ENCODE results near the gene CNTN1.
"Not testable (repeated sequence)": the region's sequence is repeated elsewhere in the genome, so short reads cannot be mapped to it uniquely, and the experiment has no call there.

The CNTN1 gene

DNA sequence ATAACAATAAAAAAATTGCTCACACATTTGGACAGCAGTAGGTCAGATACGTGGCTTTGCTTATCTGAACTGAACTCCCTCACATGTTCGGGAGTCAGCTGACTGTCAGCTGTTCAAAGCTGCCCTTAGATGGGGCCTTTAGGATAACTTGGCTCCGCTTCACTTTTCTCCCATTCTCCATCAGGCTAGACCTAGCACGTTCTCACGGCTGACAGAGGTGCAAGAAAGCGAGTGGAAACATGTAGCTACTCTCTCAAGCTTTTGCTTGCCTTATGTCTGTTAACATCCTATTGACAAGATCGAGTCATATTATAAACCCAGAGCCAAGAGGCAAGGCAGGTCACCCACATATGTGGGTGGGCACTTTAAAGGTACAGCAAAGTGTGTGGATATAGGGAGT is 383.9 kb downstream of the CNTN1 start:
- no peaks in the 10 kb centered on the region for H3K27me3 ChIP-seq (ENCODE audit: control insufficient read depth, insufficient read depth, low read length)
- no CpG with 5 or more reads among the region's 7 CpGs for WGBS (ENCODE audit: insufficient coverage, insufficient read length)
- no peaks in the 10 kb centered on the region for H3K36me3 ChIP-seq (ENCODE audit: control insufficient read depth, insufficient read depth, low read length)
- H3K4me3 ChIP-seq (ENCODE audit: low read length) = no peak overlapping the region
- H3K9me3 ChIP-seq (ENCODE audit: control insufficient read depth, insufficient read depth, low read length) = no peaks in the 10 kb centered on the region
- H3K27ac ChIP-seq (ENCODE audit: low read length) = no peak overlapping the region
- no peaks in the 10 kb centered on the region for H3K4me1 ChIP-seq (ENCODE audit: control insufficient read depth, insufficient read depth, low read length)
- DNase-seq (ENCODE audit: low read depth, low spot score) = no peak

DNA sequence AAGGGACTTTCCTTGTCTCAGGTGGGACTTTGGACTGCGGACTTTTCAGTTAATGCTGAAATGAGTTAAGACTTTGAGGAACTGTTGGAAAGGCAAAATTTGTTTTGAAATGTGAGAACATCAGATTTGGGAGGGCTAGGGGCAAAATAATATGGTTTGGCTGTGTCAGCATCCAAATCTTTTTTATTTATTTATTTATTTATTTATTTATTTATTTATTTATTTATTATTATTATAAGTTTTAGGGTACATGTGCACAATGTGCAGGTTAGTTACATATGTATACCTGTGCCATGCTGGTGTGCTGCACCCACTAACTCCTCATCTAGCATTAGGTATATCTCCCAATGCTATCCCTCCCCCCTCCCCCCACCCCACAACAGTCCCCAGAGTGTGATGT is 389.0 kb downstream of the CNTN1 start:
- no CpG with 5 or more reads among the region's 1 CpG for WGBS (ENCODE audit: insufficient coverage, insufficient read length)
- not testable (repeated sequence) for H3K36me3 ChIP-seq (ENCODE audit: control insufficient read depth, insufficient read depth, low read length); H3K9me3 ChIP-seq (ENCODE audit: control insufficient read depth, insufficient read depth, low read length); H3K27me3 ChIP-seq (ENCODE audit: control insufficient read depth, insufficient read depth, low read length); H3K27ac ChIP-seq (ENCODE audit: low read length); H3K4me3 ChIP-seq (ENCODE audit: low read length); DNase-seq (ENCODE audit: low read depth, low spot score); H3K4me1 ChIP-seq (ENCODE audit: control insufficient read depth, insufficient read depth, low read length)

- no peak overlapping the region for H3K4me3 ChIP-seq (ENCODE audit: low read length)
- H3K4me1 ChIP-seq (ENCODE audit: control insufficient read depth, insufficient read depth, low read length) = no peaks in the 10 kb centered on the region
- no peak for DNase-seq (ENCODE audit: low read depth, low spot score)
- H3K36me3 ChIP-seq (ENCODE audit: control insufficient read depth, insufficient read depth, low read length) = no peaks in the 10 kb centered on the region
- H3K27me3 ChIP-seq (ENCODE audit: control insufficient read depth, insufficient read depth, low read length) = no peaks in the 10 kb centered on the region
- WGBS (ENCODE audit: insufficient coverage, insufficient read length) = no CpG with 5 or more reads among the region's 2 CpGs
- no peaks in the 10 kb centered on the region for H3K9me3 ChIP-seq (ENCODE audit: control insufficient read depth, insufficient read depth, low read length)
- no peak overlapping the region for H3K27ac ChIP-seq (ENCODE audit: low read length)
Observed at GRCh38 chr12:41089438-41089837, 397.2 kb downstream of the CNTN1 start.

DNA sequence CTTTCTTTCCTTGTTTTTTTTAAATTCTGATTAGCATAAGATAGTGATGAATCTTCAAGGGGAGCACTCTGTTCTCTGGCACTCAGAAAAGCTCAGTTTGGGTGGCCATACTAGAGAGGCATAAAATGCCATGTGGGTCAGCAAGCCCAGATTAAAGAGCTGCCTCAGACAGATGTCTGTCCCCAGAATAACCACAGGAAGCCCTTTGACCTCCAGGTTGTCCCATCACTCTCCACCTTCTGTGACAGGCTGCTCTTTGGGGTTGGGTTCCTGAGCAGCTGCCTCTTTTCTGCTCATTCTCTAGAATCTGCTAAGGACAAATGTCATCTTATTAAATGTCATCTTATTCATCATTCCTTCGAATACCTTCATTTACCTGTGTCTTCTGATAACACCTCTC is 399.9 kb downstream of the CNTN1 start:
- no CpG with 5 or more reads among the region's 1 CpG for WGBS (ENCODE audit: insufficient coverage, insufficient read length)
- no peaks in the 10 kb centered on the region for H3K27me3 ChIP-seq (ENCODE audit: control insufficient read depth, insufficient read depth, low read length)
- H3K36me3 ChIP-seq (ENCODE audit: control insufficient read depth, insufficient read depth, low read length) = no peaks in the 10 kb centered on the region
- no peaks in the 10 kb centered on the region for H3K9me3 ChIP-seq (ENCODE audit: control insufficient read depth, insufficient read depth, low read length)
- H3K4me1 ChIP-seq (ENCODE audit: control insufficient read depth, insufficient read depth, low read length) = no peaks in the 10 kb centered on the region
- no peak for DNase-seq (ENCODE audit: low read depth, low spot score)
- no peak overlapping the region for H3K4me3 ChIP-seq (ENCODE audit: low read length)
- H3K27ac ChIP-seq (ENCODE audit: low read length) = no peak overlapping the region

GRCh38 chr12:41096797-41097196 is 404.6 kb downstream of the CNTN1 start:
- Histone ChIP-seq H3K9me3 (ENCODE audit: control insufficient read depth, insufficient read depth, low read length) (no peaks in the 10 kb centered on the region), H3K27ac (ENCODE audit: low read length) (no peak overlapping the region), H3K4me1 (ENCODE audit: control insufficient read depth, insufficient read depth, low read length) (no peaks in the 10 kb centered on the region), H3K4me3 (ENCODE audit: low read length) (no peak overlapping the region), H3K36me3 (ENCODE audit: control insufficient read depth, insufficient read depth, low read length) (no peaks in the 10 kb centered on the region), H3K27me3 (ENCODE audit: control insufficient read depth, insufficient read depth, low read length) (no peaks in the 10 kb centered on the region)
- DNase-seq (ENCODE audit: low read depth, low spot score) = no peak
- WGBS (ENCODE audit: insufficient coverage, insufficient read length) = no CpG with 5 or more reads among the region's 1 CpG

DNA sequence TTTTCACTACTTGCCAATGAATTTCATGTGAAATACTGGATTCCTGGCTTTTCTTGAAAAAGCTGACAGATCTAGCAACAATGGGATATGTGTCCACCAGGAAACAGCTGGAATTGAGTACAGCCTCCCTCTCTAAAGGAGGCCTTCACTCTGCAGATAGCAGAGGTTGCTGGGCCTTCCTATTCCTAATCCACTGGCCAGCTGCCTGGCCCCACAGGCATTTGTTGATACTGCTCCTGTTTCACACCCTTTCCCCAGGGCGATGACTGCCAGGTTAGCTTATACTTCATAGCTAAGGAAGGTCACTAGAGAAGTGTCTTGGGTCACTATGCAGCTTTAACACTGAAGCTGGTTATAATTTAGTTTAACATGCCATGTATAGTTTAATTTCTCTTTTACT is 408.3 kb downstream of the CNTN1 start:
- H3K4me3 ChIP-seq (ENCODE audit: low read length) = no peak overlapping the region
- no peaks in the 10 kb centered on the region for H3K27me3 ChIP-seq (ENCODE audit: control insufficient read depth, insufficient read depth, low read length)
- WGBS (ENCODE audit: insufficient coverage, insufficient read length) = no CpG with 5 or more reads among the region's 1 CpG
- no peak for DNase-seq (ENCODE audit: low read depth, low spot score)
- H3K27ac ChIP-seq (ENCODE audit: low read length) = no peak overlapping the region
- no peaks in the 10 kb centered on the region for H3K4me1 ChIP-seq (ENCODE audit: control insufficient read depth, insufficient read depth, low read length)
- no peaks in the 10 kb centered on the region for H3K9me3 ChIP-seq (ENCODE audit: control insufficient read depth, insufficient read depth, low read length)
- no peaks in the 10 kb centered on the region for H3K36me3 ChIP-seq (ENCODE audit: control insufficient read depth, insufficient read depth, low read length)

- no peak for DNase-seq (ENCODE audit: low read depth, low spot score)
- H3K36me3 ChIP-seq (ENCODE audit: control insufficient read depth, insufficient read depth, low read length) = no peaks in the 10 kb centered on the region
- no peaks in the 10 kb centered on the region for H3K9me3 ChIP-seq (ENCODE audit: control insufficient read depth, insufficient read depth, low read length)
- H3K4me1 ChIP-seq (ENCODE audit: control insufficient read depth, insufficient read depth, low read length) = no peaks in the 10 kb centered on the region
- no peak overlapping the region for H3K27ac ChIP-seq (ENCODE audit: low read length)
- no peak overlapping the region for H3K4me3 ChIP-seq (ENCODE audit: low read length)
- no peaks in the 10 kb centered on the region for H3K27me3 ChIP-seq (ENCODE audit: control insufficient read depth, insufficient read depth, low read length)
Observed at GRCh38 chr12:41101806-41102205, 409.6 kb downstream of the CNTN1 start.

- no peaks in the 10 kb centered on the region for H3K4me1 ChIP-seq (ENCODE audit: control insufficient read depth, insufficient read depth, low read length)
- no peaks in the 10 kb centered on the region for H3K27me3 ChIP-seq (ENCODE audit: control insufficient read depth, insufficient read depth, low read length)
- no peaks in the 10 kb centered on the region for H3K36me3 ChIP-seq (ENCODE audit: control insufficient read depth, insufficient read depth, low read length)
- DNase-seq (ENCODE audit: low read depth, low spot score) = no peak
- no peak overlapping the region for H3K27ac ChIP-seq (ENCODE audit: low read length)
- 100% methylated on average over 1 of the region's 4 CpGs for WGBS (ENCODE audit: insufficient coverage, insufficient read length)
- no peak overlapping the region for H3K4me3 ChIP-seq (ENCODE audit: low read length)
- H3K9me3 ChIP-seq (ENCODE audit: control insufficient read depth, insufficient read depth, low read length) = no peaks in the 10 kb centered on the region
Observed at GRCh38 chr12:41103614-41104013, 411.4 kb downstream of the CNTN1 start.

DNA sequence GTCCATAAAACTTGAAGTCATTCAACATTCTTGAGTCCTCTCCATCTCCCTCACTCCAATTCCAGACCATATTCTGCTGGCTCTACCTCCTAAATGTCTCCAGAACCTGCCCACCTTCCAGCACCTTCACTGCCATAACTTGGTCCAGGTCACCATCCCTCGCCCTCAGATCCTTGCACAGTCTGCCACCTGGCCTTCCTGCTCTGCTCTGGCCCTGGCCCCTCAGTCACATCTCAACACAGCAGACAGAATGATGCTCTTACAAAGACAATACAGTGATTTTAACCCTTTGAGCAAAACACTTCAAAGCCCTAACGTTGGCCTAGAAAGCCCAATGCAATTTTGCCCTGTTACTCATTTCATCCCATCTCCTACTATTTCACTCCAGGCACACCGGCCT is 414.1 kb downstream of the CNTN1 start:
- no CpG with 5 or more reads among the region's 3 CpGs for whole genome bisulfite sequencing (ENCODE audit: insufficient coverage, insufficient read length)
- no peaks in the 10 kb centered on the region for H3K36me3 ChIP-seq (ENCODE audit: control insufficient read depth, insufficient read depth, low read length)

GRCh38 chr12:41108032-41108431 is 415.8 kb downstream of the CNTN1 start:
- no peak overlapping the region for H3K27ac ChIP-seq (ENCODE audit: low read length)
- H3K4me3 ChIP-seq (ENCODE audit: low read length) = no peak overlapping the region
- H3K27me3 ChIP-seq (ENCODE audit: control insufficient read depth, insufficient read depth, low read length) = no peaks in the 10 kb centered on the region
- no peaks in the 10 kb centered on the region for H3K9me3 ChIP-seq (ENCODE audit: control insufficient read depth, insufficient read depth, low read length)
- WGBS (ENCODE audit: insufficient coverage, insufficient read length) = no CpG with 5 or more reads among the region's 4 CpGs
- DNase-seq (ENCODE audit: low read depth, low spot score) = no peak
- no peaks in the 10 kb centered on the region for H3K4me1 ChIP-seq (ENCODE audit: control insufficient read depth, insufficient read depth, low read length)
- no peaks in the 10 kb centered on the region for H3K36me3 ChIP-seq (ENCODE audit: control insufficient read depth, insufficient read depth, low read length)

More for the DNA sequence above, 414.1 kb downstream of the CNTN1 start:
- H3K9me3 ChIP-seq (ENCODE audit: control insufficient read depth, insufficient read depth, low read length) = no peaks in the 10 kb centered on the region
- H3K4me3 ChIP-seq (ENCODE audit: low read length) = no peak overlapping the region
- no peak overlapping the region for H3K27ac ChIP-seq (ENCODE audit: low read length)
- no peaks in the 10 kb centered on the region for H3K27me3 ChIP-seq (ENCODE audit: control insufficient read depth, insufficient read depth, low read length)
- DNase-seq (ENCODE audit: low read depth, low spot score) = no peak
- no peaks in the 10 kb centered on the region for H3K4me1 ChIP-seq (ENCODE audit: control insufficient read depth, insufficient read depth, low read length)

- no peak for DNase-seq (ENCODE audit: low read depth, low spot score)
- WGBS (ENCODE audit: insufficient coverage, insufficient read length) = no CpG with 5 or more reads among the region's 2 CpGs
- Histone ChIP-seq H3K4me1 (ENCODE audit: control insufficient read depth, insufficient read depth, low read length) (no peaks in the 10 kb centered on the region), H3K27ac (ENCODE audit: low read length) (no peak overlapping the region), H3K27me3 (ENCODE audit: control insufficient read depth, insufficient read depth, low read length) (no peaks in the 10 kb centered on the region), H3K9me3 (ENCODE audit: control insufficient read depth, insufficient read depth, low read length) (no peaks in the 10 kb centered on the region), H3K4me3 (ENCODE audit: low read length) (no peak overlapping the region), H3K36me3 (ENCODE audit: control insufficient read depth, insufficient read depth, low read length) (no peaks in the 10 kb centered on the region)
Observed at GRCh38 chr12:41112903-41113302, 420.7 kb downstream of the CNTN1 start.

Measured in iPS DF 6.9 (cell line).